ENCODE data around the gene STBD1.

DNA sequence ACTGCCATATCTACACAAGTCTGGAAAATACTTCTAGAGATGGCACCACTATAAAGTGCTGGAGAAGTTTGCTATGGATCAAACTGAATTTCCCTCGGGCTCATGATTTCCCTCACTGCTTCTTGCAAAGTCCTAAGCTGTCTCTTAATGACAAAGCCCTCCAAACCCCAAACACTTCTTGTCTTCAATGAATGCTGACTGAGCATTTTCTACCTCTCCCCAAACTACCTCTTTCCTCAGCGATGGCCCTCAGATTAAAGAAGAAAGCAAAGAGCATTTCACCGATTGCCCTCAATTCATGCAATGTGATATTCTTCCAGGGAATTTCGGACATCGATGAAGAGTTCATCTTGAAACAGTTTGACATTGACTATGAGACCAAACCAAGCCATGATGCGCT, 35.3 kb upstream of the STBD1 start:
- no peak for TF ChIP-seq HDAC1 (IDR thresholded peaks at IDR 0.05)
- no peak for TF ChIP-seq FOS (IDR thresholded peaks at IDR 0.05; ENCODE audit: extremely low read depth, insufficient read length)
- TF ChIP-seq POLR2AphosphoS2 (IDR thresholded peaks at IDR 0.05; ENCODE audit: low read length) = no peak
- TF ChIP-seq HNRNPK (IDR thresholded peaks at IDR 0.05; ENCODE audit: low read depth, low read length, poor library complexity, severe bottlenecking) = no peak
- no peak for TF ChIP-seq HOMEZ (CRISPR knock-in tag; IDR thresholded peaks at IDR 0.05)
- no peak for TF ChIP-seq ZFX (CRISPR knock-in tag; IDR thresholded peaks at IDR 0.05)
- TF ChIP-seq PCBP2 (IDR thresholded peaks at IDR 0.05; ENCODE audit: low read depth, low read length, poor library complexity, severe bottlenecking) = no peak
- TF ChIP-seq MCM5 (IDR thresholded peaks at IDR 0.05; ENCODE audit: low read depth) = no peak
- no peak for TF ChIP-seq ZNF644 (tag; IDR thresholded peaks at IDR 0.05; ENCODE audit: low read depth)
- TF ChIP-seq FOXM1 (IDR thresholded peaks at IDR 0.05; ENCODE audit: low read depth) = no peak
- no peak for TF ChIP-seq FOXM1 (CRISPR knock-in tag; IDR thresholded peaks at IDR 0.05; ENCODE audit: low read depth)
- TF ChIP-seq, protein P1, sequence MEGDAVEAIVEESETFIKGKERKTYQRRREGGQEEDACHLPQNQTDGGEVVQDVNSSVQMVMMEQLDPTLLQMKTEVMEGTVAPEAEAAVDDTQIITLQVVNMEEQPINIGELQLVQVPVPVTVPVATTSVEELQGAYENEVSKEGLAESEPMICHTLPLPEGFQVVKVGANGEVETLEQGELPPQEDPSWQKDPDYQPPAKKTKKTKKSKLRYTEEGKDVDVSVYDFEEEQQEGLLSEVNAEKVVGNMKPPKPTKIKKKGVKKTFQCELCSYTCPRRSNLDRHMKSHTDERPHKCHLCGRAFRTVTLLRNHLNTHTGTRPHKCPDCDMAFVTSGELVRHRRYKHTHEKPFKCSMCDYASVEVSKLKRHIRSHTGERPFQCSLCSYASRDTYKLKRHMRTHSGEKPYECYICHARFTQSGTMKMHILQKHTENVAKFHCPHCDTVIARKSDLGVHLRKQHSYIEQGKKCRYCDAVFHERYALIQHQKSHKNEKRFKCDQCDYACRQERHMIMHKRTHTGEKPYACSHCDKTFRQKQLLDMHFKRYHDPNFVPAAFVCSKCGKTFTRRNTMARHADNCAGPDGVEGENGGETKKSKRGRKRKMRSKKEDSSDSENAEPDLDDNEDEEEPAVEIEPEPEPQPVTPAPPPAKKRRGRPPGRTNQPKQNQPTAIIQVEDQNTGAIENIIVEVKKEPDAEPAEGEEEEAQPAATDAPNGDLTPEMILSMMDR (IDR thresholded peaks at IDR 0.05 in 2 of 3, conservative IDR thresholded peaks at IDR 0.05 in 1 of 3; ENCODE audit: insufficient read depth in 2 of 3, low read depth in 1 of 3, low read length in 3 of 3) = no peak
- no peak for TF ChIP-seq NR2C2 (CRISPR knock-in tag; IDR thresholded peaks at IDR 0.05)
- TF ChIP-seq NR2C2 (tag; IDR thresholded peaks at IDR 0.05) = no peak
- TF ChIP-seq MTF1 (CRISPR knock-in tag; IDR thresholded peaks at IDR 0.05; ENCODE audit: borderline replicate concordance) = no peak
- no peak for TF ChIP-seq CCAR2 (IDR thresholded peaks at IDR 0.05; ENCODE audit: low read depth, low read length)
